ENCODE results near the gene NAALADL2.

Gene NAALADL2

DNA sequence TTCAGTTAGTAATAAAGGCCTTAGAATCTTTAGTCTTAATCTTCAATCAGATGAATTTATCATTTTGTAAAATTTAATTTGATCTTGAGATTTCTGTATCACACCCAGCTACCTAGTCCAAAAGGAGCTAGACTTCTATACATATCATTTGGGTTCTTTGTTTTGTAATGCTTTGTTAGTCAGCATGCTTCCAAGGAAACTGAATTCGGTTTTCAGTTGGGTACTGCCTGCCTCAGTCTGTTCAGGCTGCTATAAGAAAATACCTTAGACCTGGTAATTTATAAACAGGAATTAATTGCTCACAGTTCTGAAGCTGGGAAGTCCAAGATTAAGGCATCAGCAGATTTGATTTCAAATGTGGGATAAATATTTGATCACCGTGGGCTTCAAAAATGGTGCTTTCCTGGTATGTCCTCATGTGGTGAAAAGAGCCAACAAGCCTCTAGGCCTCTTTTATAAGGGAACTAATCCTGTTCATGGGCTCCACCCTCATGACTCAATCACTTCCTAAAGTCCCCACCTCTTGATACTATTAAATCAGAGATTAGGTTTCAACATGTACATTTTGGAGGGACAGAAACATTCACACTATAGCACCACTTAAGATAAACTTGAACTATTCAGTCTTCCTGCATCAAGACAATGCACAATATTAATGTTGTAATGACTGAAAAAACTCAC lies 800.7 kb downstream of the NAALADL2 start:
- no peak for DNase-seq (ENCODE audit: low read depth, low spot score)

DNA sequence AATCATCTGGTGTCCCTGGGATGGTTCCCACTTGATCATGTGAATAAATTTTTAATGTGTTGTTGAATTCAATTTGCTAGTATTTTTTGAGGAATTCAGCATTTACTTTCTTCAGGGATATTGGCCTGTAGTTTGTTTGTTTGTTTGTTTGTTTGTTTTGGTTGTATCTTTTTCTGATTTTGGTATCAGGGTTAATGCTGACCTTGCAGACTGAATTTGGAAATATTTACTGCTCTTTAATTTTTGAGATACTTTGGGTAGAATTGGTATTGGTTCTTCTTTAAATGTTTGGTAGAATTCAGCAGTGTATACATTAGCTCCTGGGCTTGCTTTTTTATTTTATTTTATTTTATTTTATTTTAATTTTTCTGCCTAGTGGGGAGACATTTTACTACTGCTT lies 803.7 kb downstream of the NAALADL2 start:
- DNase-seq (ENCODE audit: low read depth, low spot score) = no peak

DNA sequence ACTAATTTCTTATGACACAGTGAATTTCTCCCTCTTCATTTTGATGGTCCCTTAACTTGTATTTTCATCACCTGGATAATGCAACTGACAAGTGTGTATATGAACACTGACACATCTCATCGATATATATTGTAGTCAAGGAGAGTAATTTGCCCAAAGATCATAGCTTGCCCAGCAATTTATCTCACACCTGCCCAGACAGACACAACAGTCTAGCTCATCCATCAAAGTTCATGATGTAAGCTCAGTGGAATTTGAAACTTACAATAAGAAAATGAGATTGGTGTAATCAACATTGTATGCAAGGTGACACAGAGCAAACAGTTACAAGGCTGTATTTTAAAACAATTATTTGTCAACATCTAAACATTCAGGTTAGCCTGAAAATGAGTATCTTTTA lies 805.8 kb downstream of the NAALADL2 start:
- DNase-seq (ENCODE audit: low read depth, low spot score) = no peak

DNA sequence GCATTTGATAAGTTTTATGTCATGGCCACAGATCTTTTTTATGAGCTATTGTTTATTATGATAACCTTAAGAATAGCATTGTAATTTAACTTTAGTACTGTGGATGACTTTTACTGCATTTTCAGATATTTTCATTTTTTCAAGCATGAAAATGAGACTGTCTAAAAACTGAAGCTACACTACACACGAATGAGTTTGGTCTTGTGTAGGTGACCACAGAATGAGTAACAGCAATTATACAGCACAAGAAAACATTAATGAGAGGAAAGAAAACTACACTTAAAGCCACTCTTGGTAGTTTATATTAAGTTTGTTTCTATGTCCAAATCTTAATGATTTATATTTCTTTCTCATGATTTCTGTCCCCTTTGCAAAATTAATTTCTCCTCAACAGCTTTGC lies 809.2 kb downstream of the NAALADL2 start:
- no peak for DNase-seq (ENCODE audit: low read depth, low spot score)

DNA sequence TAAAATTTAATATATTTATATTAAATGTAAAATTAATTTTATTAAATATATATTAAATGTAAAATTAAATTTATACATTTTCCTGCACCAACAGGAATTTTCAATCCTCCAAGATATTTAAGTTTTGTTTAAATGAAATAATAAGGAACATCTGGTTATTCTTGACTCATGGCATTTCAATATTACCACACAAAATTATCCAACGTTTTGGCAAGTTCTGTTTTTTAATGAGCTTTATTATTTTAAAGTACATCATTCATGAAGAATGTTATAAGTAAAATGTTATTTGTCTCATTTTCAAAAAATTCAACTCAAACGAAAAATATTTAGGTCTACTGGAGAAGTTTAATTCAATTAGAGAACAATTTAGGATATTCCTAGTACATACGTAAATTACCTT lies 811.4 kb downstream of the NAALADL2 start:
- DNase-seq (ENCODE audit: low read depth, low spot score) = no peak

DNA sequence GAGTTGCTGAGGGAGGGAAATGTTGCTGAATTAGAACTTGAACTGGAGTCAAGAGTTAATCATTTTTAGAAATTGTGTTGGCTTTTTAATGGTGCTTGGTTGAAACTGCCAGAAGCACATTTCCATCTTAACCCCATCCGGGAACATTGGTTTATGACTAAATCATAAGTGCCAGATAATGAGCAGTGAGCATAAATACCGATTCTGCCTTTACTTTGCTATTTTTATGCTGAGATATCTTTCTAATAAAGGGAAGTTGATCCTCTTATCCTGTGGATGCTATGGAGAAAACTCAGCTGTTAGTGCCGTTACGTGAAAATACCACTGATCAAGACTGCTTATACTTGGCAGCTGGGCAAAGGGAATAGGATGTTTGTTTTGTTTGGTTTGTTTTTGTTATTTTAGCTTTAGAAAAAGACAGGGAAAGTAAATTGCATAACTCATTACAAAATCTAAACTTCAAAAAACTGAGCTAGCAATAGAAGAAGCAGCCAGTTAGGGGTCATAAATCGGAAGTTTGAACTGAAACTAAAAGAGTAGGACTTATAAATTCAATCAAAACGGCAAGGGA lies 813.1 kb downstream of the NAALADL2 start:
- DNase-seq (ENCODE audit: low read depth, low spot score) = peak; percentile 24

DNA sequence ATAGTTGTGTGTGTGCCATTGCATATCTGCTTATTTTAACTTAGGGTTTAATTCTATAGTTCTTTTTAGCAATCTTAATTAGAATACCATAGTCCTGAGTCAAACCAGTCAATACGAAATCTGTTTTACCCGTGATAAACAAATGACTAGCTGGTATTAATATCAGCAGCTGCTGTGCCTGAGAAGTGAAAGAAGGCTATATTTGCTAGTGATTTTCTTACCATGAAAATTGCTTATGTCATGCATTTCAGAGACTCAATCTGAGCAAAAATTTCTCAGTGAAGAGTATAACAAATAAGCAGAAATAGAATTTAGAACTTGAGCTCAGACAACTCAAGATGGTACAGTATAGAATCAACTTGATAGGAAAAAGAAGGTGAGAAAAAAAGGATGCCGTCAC lies 820.4 kb downstream of the NAALADL2 start:
- DNase-seq (ENCODE audit: low read depth, low spot score) = no peak

DNA sequence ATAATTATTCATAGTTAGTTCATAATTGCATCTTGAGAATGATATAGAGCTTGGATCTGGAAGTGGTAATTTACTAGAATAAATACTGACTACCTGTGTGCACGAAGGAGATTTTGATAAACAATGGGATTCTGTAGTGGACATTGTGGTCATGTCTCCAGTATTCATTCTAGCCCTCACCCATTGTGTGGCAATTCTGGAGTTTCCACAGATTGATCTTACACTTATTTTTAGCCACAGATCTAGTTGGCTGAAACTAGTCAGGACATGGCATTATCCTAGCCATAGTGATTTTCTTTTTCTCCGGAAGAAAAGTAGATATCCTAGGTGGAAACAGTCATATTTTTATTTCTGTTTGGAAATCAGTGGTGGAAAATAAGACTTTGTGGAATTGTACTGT lies 833.1 kb downstream of the NAALADL2 start:
- no peak for DNase-seq (ENCODE audit: low read depth, low spot score)

DNA sequence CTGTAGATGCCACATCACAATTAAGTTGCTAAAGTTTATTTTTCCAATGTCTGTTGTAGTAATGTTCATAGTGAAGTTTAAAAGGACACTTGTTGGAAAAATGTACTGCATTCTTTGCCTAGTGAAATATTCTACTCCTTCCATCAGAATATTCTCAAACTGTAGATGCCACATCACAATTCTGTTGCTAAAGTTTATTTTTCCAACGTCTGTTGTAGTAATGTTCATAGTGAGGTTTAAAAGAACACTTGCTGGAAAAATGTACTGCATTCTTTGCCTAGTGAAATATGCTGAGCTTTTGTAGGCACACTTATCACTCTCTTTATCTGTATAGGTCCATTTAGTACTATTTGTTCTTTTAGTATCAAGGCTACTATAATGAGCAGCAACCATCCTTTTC lies 836.1 kb downstream of the NAALADL2 start:
- no peak for DNase-seq (ENCODE audit: low read depth, low spot score)

DNA sequence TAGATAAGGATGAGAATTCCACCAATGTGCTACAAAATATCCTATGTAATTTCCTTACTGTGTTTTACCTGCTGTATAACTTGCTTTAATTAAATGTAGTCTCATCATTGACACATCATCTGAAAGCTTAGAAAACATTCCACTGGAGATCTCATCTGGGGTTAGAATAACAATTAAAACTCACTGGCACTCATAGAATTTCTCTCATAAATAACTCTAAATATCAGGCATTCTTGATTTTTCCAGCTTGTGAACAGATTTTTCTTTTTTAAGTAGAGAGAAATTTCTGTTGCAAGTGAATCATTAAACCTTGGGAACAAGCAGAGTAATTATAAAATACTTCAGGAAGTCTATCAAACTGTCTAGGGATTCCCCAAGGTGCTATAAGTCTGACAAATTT lies 843.8 kb downstream of the NAALADL2 start:
- no peak for DNase-seq (ENCODE audit: low read depth, low spot score)

DNA sequence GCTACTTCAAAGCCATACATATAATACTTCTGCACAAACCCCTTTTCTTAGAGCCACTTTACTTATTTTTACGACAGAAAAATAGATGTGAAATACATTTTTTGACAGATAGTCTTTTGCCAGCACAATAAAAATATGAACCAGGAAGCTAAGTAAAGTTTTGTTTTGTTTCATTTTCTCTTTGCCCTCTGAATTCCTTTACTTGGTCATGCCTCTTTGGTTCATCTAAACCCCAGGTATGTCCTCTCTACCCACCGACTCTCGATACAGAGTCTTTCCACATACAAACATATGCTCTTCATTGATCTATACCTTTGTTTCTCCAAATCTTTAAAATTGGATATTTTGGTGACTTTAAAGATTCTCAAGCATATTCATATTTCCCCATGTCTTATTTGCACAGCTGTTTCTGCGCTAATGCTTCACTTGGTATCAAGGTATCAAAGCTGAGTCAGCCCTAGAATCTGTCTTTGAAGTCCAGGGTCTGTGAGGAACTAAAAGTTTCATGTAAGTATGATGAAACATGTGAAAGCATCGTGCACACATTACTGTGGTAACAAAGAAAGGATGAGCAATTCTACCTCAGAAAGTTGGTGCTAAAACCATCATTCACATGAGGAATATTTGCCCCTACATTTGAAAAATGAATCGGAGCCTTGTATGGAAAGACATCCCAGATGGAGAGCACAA lies 845.4 kb downstream of the NAALADL2 start:
- DNase-seq (ENCODE audit: low read depth, low spot score) = no peak

DNA sequence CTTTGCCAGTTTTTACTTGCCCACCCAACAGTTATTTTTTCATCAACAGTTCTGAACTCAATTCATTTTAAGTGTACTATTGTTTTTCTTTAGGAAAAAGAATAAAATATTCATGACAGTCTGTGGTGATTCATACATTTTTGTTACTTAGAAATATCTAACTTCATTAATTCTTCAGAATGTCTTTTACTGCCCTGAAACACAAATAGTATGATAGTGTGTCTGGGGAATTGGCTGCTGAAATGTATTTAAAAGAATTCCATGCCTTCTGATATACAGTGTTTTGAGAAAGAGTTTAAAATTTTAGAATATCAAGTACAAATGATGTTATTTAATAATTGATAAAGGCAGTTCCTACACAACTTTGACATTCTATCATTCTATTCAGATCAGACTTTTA lies 854.1 kb downstream of the NAALADL2 start:
- DNase-seq (ENCODE audit: low read depth, low spot score) = no peak

DNA sequence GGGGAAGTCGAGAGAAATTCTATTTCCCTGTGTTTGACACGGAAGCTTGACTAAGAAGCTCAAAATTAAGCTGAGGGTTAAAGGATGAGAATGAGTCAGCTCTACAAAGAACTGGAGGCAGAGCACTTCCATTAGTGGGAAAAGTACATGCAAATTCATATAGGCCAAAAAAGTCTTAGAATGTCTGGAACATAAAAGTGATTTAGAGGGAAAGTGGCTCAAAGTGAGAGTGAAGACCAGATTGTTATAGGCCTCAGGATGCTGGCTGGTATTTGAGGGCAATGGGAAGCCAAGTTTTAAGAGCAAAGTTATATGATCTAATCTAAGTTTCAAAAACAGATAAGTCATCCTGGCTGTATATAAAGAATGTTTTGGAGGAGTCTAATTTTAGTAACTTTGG lies 857.3 kb downstream of the NAALADL2 start:
- no peak for DNase-seq (ENCODE audit: low read depth, low spot score)

DNA sequence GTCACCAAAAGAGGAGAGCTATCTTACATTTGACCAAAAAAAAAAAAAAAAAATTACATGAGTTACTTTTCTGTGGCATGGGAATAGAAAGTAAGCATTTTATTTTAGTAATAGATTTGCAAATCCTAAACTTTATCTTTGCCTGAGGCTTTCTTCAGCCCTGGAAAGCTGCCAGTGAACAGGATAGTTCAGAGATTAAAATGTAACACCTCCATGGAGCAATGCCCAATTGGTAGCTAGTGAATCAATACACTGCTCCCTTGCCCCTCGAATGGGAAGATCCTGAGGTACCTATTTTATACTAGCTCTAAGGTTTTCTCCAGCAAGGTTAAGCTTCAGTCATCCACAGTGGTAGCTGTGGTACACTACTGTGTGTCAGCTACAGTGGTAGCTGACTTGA lies 867.1 kb downstream of the NAALADL2 start:
- no peak for DNase-seq (ENCODE audit: low read depth, low spot score)

DNA sequence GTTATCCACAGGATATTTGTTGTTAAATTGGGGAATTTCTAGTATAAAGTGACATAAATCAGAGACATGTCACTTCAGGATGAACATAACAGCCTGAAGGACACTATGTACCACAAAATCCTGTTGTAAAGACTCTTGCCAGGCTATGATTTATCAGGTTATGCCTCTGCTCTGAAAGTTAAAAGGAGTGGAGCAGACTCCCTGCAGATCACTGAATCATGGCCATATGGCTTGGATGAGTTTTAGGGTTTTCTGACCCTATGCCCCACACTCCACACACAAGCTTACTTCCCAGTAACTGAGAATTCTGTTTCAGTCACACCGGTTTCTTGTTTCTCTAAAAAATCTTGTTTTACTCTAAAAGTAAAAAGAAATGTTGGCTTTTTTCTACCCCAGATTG lies 869.4 kb downstream of the NAALADL2 start:
- DNase-seq (ENCODE audit: low read depth, low spot score) = peak; percentile 4

DNA sequence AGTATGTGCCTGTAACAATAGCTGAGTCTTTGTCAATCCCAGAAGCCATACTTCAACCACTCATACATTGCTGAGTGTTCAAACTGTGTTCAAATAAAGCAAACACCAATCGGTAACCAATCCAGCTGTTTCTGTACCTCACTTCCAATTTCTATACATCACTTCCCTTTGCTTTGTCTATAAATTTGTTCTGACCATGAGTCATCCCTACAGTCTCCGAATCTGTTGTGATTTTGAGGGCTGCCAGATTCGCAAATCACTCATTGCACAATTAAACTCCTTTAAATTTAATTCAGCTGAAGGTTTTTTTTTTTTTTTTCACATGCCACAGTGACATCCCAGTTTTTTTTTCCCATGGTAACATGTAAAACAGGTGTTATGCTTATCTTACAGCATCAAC lies 870.3 kb downstream of the NAALADL2 start:
- DNase-seq (ENCODE audit: low read depth, low spot score) = no peak

DNA sequence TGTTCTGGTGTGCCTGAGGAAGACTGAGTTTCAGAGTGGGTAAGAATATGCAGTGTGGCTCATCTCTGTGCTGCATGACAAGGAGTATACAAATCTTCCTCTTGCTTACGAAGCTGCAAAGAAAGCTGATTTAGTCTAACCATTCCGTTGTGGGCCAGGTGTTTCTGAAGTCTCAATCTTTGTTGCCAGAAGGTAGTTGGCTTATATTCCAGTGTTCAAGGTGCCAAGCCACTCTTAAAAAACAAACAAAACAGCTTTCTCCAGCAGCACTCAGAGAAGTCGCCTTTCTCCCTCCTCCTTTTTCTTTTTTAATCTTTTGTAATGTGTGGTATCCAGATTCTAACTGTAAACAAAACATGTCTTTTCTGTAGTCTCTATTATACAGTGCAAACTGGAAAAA lies 872.4 kb downstream of the NAALADL2 start:
- no peak for DNase-seq (ENCODE audit: low read depth, low spot score)

DNA sequence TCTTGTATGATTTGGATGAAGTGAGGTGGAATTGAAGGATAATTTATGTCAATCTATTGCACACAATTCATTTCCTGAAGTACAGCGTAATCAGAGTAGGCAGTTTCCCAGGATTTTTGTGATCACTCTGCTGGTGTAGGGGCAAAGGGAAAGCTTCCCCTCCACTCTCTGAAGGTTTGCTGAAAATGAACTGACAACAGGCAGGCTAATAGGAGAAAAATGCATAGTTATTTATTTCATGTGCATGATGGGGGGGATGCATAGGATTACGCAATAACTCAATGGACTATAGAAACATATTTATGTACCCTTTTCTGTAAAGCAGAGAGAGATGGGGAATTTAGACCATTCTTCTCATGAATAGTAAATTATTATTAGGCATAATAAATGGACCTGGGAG lies 872.9 kb downstream of the NAALADL2 start:
- DNase-seq (ENCODE audit: low read depth, low spot score) = no peak

DNA sequence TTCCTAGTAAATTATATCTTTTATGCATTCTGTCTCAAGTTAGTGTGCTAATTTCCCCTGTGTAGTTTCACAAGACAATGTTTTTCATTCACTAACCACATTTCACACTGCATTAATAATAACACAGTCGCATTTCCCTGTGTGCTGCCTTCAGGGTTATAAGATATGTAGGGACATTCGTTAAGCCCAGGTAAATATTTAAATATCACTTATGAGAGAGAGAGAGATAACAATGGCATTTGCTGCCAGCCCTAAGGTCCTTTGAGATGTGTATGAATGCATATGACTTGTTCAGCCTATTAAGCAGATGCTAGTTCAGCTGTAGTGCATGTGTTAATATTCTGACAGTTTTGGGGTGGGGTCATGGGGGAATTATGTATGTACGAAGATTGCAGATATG lies 876.7 kb downstream of the NAALADL2 start:
- no peak for DNase-seq (ENCODE audit: low read depth, low spot score)

DNA sequence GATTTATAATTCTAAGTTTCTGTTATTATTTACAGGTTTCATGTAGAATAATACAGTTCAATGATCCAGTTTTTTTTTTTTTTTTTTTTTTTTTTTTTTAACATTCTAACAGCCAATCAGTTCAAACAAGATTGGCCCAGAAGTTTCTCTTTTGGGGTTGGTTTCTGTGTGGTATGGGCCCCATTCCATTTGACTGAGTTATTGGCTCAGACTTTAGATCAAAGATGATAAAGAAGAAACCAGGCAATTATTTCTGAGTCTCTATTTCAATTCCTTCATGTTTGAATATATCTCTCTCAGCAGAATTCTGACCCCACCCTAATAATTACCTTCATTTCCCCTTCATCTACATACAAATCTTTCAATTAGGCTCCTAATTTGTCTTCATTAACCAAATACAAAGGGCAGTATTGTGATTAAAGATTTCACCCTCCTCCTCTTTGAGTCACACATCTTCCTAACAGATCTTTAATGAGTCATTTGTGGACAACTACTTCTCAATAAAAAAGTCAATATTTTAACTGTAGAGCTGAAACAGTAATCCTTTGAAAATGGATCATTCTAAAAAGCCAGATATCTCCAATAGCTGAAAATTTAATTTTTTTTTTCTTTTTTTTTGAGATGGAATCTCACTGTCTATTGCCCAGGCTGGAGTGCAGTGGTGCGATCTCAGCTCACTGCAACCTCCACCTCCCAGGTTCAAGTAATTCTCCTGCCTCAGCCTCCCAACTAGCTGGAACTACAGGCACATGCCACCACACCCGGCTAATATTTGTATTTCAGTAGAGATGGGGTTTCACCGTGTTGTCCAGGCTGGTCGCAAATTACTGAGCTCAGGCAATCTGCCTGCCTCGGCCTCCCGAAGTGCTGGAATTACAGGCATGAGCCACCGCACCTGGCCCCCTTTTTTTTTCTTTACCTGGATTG lies 878.8 kb downstream of the NAALADL2 start:
- no peak for DNase-seq (ENCODE audit: low read depth, low spot score)

DNA sequence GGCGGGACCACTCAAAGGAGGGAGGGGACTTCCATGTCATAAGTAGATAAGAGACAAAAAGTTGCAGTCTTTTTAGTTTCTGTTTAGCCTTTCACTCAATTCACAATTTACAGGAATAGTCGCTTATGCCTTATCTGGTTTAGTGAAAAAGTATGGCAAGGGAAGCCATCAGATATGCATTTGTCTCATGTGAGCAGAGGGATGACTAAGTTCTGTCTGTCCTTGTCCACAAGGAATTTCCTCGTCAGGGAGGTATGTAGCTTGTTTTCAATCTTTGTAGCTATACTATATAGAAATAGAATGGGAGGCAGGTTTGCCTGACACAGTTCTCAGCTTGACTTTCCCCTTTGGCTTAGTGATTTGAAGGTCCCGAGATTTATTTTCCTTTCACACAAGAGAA lies 882.8 kb downstream of the NAALADL2 start:
- no peak for DNase-seq (ENCODE audit: low read depth, low spot score)

DNA sequence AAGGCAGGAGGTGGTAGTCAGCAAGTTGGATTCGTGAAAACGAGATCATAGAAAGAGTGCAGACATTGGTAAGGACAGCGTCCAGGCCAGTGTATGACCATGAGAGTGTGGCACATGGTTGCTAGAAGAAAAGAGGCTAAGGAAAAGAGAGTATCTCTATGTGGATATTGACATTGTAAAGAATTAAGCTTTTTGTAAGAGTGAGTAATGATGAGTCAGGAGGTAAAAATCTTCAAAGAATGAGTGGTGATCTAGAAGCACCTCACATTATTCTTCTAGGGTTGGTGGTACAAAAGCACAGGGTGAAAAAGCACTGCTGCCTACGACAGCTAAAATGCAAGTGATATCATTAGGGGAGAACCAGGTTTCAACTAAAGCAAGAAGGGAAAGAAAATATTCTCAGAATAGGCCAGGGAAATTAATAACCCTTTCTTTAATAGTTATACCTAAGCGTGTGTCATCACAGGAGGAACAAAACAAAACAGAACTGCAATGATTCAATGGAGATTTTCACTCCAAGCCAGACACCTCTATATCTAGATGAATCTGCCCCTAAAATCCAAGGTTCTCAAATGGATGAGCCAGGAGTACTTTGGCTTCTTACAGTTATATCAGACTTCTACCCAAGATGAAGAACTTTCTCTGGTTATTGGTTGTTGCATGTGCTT lies 884.7 kb downstream of the NAALADL2 start:
- no peak for DNase-seq (ENCODE audit: low read depth, low spot score)
